AG08396 (cell line): Measurements from ENCODE around the gene ACTRT2.

Source experiments
- DNase-seq: peaks from one replicate; pipeline ENCODE4 v3.0.0; 2012; ENCODE audit warnings: low spot score, mixed read lengths

ACTRT2 gene

DNA sequence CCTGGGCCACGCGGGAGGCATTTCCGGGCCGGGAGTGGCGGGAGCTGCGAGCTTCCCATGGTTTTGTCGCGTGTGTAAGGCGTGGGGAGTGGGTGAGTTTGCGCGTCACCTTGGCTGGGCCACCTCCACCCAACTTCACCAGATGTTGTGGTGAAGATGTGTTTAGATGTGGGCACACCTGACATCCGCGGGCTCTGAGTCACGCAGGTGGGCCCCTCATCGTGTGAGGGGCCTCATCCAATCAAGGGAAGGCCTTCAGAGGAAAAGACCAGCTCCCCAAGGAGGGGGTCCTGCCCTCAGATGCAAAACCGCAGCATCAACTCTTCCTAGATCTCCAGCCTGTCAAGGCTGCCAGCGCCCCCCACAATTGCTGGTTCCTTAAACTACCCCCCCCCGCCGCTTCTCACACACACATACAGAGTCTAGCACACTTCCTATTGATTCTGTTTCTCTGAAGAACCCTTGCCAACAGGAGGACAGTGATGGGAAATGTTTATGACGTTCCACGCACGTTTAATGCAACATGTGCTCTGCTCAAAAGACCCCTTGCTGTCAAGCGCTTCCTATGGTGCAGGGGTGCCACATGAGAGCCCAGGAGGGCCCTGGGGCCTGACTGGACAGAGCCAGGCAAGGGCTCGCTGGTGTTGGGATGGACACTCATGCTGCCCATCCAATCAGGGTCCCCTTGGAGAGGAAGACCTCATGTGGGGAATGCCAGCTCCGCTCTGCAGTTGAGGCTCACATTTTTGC lies 11.9 kb downstream of the ACTRT2 start:
- DNase-seq, result no peak

GRCh38 chr1:3033790-3034090 lies 12.5 kb downstream of the ACTRT2 start:
- DNase-seq, result no peak

DNA sequence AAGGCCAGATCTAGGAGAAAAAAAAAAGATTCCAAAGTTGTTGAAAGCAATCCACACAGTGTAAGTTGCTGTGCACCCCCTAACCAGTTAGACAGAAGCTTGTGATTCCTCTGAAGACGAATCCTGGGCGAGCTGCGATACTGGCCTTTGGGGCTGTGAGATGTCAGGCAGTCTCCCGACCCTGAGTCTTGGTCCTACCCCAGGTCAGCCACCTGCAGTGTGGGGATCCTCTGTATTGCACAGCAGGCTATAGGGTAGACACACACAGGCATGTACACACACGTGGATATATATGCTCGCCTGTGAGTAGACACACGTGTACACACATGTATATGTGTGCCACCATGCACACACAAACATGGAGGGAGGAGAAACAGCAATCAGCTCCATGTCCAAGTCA lies 12.9 kb downstream of the ACTRT2 start:
- no peak for DNase-seq

DNA sequence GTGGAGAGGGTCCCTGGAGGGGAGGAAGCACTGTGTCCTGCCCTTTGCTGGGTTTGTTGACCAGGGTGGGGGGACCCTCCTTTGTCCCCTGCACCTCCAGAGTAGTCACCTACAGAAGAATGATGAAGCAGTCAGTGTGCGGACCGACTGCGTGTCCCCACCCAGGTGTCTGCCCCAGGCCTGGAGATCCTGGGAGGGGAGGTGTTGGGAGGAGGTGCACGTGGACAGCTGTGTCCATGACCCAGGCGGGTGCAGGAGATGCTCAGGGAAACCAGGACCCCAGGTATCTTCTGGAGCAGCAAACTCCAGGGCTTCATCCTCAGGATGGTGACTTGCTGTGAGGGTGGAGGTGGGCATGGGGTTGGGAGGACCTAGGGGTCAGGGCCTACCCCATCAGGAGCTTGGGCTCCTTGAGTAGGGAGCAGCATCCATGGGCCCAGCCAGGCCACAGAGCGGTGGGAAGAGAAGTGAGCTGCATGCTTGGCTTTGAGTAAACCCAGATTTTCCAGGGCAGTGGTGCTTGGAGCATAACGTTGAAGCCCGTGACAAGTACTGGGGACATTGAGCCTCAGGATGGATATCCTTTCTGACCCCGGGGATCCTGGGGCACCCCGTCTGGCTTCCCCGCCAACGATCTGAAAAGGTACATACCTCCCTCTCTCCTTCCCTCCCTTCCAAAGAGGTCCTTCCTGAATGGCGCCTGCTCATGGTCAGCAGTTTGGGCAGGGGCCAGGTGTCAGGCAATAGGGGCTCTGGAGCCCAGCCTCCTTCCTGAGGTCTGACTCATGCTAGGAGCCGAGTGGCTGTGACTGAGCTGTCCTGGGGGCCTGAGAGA lies 13.7 kb downstream of the ACTRT2 start:
- no peak for DNase-seq

DNA sequence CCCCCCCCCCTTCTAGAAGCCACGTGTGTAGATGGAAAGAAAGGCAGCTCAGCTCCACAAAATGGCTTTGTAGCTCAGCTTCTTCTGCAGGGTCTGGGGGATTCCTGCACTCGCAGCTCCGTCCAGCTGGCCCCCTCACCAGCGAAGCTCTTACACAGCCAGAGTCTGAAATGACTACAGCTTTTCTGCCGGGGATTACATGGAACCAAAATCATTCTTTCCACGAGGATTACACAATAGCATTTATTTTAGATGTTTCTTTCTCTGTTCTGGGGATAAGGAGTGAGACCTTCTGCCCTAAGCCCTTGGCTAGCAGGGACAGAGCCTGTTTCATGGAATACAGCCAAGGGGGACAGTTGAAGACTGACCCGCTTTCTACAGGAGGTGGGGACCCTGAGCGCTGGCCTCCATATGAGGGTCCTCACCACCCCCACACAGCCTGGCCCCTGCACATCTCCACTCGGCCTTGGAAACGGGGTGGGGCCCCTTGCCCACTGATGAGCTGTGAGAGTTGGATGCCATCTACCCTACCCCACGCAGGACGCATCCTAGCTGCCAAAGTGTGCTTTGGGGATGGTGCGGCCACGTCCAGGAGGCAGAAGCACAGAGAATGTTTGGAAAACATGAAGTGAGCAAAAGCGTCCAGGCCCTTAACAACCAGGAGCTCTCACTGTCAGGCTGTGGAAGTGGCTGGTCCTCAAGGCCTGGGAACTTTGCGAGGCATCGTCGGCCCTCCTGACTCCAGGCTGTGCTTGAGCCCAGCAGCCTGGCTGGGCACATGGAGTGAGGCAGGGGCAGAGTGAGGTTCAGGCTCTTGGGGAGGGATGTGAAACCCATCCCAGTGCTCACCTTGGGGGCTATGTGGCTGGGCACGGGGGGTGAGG lies 14.5 kb downstream of the ACTRT2 start:
- no peak for DNase-seq

DNA sequence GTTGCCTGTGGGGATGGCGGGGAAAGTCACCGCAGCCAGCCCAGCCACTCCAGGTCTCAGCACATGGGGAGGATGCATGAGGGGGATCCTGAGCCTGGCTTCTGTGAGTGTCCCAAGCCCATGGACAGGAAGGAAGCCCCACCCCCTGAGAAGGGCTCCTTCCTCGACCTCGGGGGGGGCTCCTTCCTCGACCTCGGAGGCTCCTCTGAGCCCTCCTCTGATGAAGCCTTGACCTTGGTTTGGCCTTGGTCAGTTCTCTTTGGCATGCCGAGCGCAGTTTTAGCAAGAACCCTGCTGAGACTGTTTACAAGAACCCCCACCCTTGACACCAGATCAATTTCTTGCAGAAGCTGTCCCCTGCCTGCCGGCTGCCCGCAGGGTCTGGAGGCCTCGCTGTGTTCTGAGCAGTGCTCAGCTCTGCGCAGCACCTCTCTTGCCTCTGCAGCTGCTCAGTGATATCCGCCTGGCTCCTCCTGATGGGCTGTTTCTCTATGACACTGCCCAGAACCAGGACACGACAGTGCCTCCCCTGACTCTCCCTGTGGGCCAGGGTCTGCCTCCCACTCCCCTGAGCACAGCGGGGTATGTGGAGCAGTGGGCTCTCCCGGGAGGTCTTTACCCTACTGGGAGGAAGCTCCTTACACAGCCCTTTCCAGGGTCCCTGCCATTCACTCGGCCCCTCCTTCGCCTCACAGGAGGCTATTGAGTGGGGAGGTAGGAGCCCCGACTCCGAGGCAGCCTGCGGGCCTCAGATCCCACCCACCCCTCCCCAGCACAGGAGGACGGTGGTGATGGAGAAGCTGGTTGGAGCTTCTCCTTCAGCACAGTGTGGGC lies 15.4 kb downstream of the ACTRT2 start:
- DNase-seq, result no peak

DNA sequence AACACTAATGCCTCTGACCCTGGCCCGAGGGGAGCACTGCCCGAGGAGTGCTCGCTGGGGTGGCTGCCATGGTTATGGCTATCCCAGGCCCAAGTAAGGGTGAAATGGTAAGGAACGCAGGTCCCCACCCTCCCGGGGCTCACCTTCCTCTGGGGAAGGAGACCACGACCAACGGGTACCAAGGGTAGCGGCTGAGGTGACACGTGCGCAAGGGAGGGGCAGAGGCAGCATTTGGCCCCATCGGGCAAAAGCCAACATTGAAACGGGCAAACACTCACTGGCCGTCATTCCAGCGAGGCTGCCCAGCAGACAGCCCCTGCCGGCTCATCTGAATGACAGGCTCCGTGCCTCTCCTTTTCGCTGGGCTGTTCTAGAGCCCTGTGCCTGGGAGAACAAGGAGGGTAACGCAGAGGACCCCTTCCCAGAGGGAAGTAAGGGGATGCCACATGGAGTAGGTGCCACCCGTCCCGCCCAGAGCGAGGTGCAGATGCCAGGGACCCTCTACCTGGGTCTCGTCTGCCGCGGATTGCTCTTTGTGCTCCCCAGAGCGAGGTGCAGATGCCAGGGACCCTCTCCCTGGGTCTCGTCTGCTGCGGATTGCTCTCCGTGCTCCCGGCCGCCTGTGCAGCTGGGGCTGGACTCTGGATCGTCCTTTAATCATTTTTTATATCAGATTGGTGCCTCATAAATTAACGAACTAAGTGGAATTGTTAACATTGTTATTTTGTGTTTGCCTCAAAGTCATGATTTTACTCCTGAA lies 16.2 kb downstream of the ACTRT2 start:
- no peak for DNase-seq

GRCh38 chr1:3038113-3038551 lies 16.9 kb downstream of the ACTRT2 start:
- DNase-seq, result no peak

- DNase-seq, result no peak
Observed at GRCh38 chr1:3038571-3039181, 17.4 kb downstream of the ACTRT2 start.

DNA sequence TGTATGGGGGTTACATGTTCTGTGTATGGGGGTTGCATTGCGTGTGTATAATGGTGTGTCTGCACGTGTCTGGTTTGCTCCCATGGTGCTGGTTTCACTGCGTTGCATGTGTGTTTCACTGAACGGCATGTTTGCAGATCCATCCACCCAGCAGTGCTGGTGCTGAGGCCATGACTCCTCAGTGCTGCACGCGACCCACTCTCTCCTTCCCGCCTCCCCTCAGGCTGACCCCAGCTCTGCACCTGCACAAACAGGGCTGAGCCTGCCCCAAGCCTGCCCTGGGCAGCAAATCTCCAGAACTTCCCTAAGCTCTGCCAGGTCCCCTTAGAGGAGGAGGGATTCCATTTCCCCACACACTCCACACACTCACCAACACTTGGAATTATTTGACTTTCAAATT lies 18.7 kb downstream of the ACTRT2 start:
- DNase-seq, result no peak

GRCh38 chr1:3042481-3042880 lies 21.2 kb downstream of the ACTRT2 start:
- no peak for DNase-seq

GRCh38 chr1:3049164-3049563 lies 27.9 kb downstream of the ACTRT2 start:
- DNase-seq, result no peak

GRCh38 chr1:3049905-3050304 lies 28.6 kb downstream of the ACTRT2 start:
- DNase-seq, result no peak

- no peak for DNase-seq
Observed at GRCh38 chr1:3050603-3051002, 29.3 kb downstream of the ACTRT2 start.

DNA sequence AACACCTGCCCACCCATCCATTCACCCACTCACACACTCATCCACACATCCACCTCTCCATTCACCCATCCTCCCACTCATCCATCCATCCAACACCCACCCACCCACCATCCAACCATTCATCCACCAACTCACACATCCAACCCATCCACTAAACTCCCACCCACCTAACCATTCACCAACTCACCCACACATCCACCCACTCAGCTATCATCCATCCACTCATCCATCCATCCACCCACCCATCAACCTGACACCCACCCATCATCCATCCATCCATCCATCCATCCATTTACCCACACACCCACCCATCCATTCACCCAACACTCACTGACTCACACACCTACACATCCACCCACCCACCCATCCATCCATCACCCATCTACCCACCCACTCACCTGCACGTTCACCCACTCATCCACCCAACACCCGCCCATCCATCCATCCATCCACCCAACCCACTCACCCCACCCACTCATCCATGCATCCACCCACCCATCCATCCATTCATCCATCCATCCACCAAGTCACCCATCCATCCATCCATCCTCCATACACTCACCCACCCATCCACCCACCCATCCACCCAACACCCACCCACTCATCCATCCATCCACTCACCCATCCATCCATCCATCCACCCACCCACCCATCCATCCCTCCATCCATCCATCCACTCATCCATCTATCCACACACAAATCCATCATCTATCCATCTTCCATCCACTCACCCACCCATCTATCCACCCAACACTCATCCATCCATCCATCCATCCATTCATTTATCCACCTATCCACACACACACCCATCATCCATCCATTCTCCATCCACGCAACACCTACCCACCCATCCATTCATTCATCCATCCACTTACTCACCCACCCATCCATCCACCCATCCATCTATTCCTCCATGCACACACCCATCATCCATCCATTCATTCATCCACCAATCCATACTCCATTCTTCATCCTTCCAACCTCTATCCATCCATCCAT lies 30.3 kb downstream of the ACTRT2 start:
- DNase-seq, result no peak

GRCh38 chr1:3052501-3052900 lies 31.2 kb downstream of the ACTRT2 start:
- no peak for DNase-seq

DNA sequence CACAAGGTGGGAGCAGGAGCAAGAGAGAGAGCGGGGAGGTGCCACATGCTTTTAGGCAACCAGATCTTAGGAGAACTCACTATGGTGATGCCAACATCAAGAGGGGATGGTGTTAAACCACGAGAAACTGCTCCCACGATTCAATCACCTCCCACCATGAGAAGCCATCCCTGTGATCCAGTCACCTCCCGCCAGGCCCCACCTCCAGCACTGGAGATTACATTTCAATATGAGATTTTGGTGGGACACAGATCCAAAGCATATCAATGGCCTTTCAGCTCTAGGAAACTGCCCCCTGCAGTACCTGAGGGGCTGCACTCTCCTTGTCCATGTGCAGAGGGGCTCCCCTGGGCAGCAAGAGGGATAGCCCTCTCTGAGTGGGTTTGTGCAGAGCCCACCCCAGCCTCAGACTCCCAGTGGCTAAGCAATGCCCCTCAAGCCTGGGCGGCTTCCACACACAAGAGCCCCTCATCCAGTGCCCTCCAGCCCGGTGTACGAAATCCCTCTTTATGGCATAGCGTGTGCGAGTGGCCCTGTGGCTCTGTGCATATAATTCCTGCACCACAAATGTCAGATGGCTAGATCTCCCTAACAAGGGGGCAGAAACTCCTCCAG lies 32.2 kb downstream of the ACTRT2 start:
- no peak for DNase-seq

- no peak for DNase-seq
Observed at GRCh38 chr1:3053986-3054385, 32.7 kb downstream of the ACTRT2 start.

GRCh38 chr1:3054474-3054873 lies 33.2 kb downstream of the ACTRT2 start:
- DNase-seq, result no peak
